ENCODE measurements around the gene HARBI1. TPM values are rescaled to one million over a fixed set of nuclear protein-coding genes. Genes with fewer than 3 reads are reported as not detected.

The HARBI1 gene
- total RNA-seq, 1 experiment from 2014 or later: 6.3 TPM

DNA sequence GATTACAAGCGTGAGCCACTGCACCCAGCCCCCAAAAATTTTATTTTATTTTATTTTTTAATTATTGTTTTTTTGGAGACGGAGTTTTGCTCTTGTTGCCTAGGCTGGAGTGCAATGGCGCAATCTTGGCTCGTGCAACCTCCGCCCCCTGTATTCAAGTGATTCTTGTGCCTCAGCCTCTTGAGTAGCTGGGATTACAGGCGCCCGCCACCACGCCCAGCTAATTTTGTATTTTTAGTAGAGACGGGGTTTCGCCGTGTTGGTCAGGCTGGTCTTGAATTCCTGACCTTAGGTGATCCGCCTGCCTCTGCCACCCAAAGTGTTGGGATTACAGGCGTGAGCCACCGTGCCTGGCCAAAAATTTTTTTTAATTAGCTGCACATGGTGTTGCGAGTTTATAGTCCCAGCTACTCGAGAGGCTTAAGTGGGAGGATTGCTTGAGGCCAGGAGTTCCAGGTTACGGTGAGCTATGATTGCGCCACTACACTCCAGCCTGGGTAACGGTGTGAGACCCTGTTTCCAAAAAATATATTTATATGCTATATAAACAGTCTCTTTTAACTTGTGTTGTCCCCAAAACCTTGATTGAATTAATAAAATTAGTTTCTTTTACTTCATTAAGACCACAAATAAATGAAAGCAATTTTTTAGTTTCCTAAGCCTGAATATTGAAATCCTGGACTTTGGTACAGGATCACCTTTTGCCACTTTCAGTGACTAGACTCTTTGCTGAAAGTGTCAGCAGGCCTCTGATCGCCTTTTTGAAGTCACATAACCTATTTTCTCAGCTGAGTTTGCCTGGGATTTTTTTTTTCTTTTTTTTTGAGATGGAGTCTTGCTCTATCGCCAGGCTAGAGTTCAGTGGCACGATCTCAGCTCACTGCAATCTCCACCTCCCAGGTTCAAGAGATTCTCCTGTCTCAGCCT, 16.5 kb upstream of the HARBI1 start:
- Histone ChIP-seq H3K27me3 (ENCODE audit: insufficient read depth, low read length) (no peaks in the 10 kb centered on the region), H2BK5ac (ENCODE audit: insufficient read length, low read length) (no peak overlapping the region), H3K9ac (ENCODE audit: extremely low read depth, insufficient read length, low read length) (no peak overlapping the region), H2AK5ac (ENCODE audit: insufficient read length, low read length) (no peak overlapping the region), H2BK12ac (ENCODE audit: insufficient read length, low read depth, low read length) (no peak overlapping the region), H3K23me2 (ENCODE audit: insufficient read length, low read depth, low read length, poor library complexity, severe bottlenecking) (no peaks in the 10 kb centered on the region), H2BK120ac (ENCODE audit: low read depth, low read length, poor library complexity, severe bottlenecking) (no peak overlapping the region), H3K9me3 (ENCODE audit: control insufficient read depth, low read depth, low read length) (no peaks in the 10 kb centered on the region), H4K91ac (ENCODE audit: insufficient read length, low read depth, low read length) (no peak overlapping the region), H4K8ac (replicated peaks; ENCODE audit: insufficient read length, low read depth, low read length) (no peak overlapping the region), H3K79me1 (ENCODE audit: insufficient read depth, low read depth, low read length, poor library complexity, severe bottlenecking) (no peaks in the 10 kb centered on the region), H3K56ac (ENCODE audit: insufficient read length, low read depth, low read length) (no peak overlapping the region), H3K14ac (ENCODE audit: insufficient read depth, low read length) (no peak overlapping the region), H3K23ac (ENCODE audit: insufficient read length, low read depth, low read length) (no peak overlapping the region), H3K4me1 (ENCODE audit: insufficient read depth, low read length) (no peaks in the 10 kb centered on the region), H2BK20ac (ENCODE audit: low read depth, low read length, poor library complexity, severe bottlenecking) (no peak overlapping the region), H3K79me2 (ENCODE audit: insufficient read depth, low read length) (no peaks in the 10 kb centered on the region), H3K4me2 (ENCODE audit: insufficient read depth, insufficient read length, low read length) (no peak overlapping the region), H3K27ac (ENCODE audit: insufficient read length, low read depth, low read length) (no peak overlapping the region), H3K4ac (ENCODE audit: low read depth, low read length) (no peak overlapping the region), H3K18ac (ENCODE audit: insufficient read length, low read depth, low read length) (no peak overlapping the region), H2AFZ (ENCODE audit: low read length) (no peak overlapping the region), H3T11ph (ENCODE audit: low read length) (no peak overlapping the region), H4K5ac (ENCODE audit: insufficient read length, low read depth, low read length) (no peak overlapping the region), H2BK15ac (ENCODE audit: low read depth, low read length) (no peak overlapping the region), H4K20me1 (ENCODE audit: control insufficient read depth, insufficient read depth, insufficient read length) (no peaks in the 10 kb centered on the region)
- H3K36me3 Mint-ChIP-seq (ENCODE audit: insufficient read depth in 1 of 3, low read depth in 3 of 3): peaks cover 4 to 28% (median 18%) of the 10 kb centered on the region in 3 experiments; a peak in 6 of 7 replicates
- H3K27me3 Mint-ChIP-seq (ENCODE audit: low read depth): no peaks in the 10 kb centered on the region
- H3K9me3 Mint-ChIP-seq: no peaks in the 10 kb centered on the region
- H3K4me3 Mint-ChIP-seq: no peak overlapping the region
- no CpG with 5 or more reads among the region's 22 CpGs for WGBS (ENCODE audit: extremely low coverage, insufficient read length, low lambda C conversion rate)
- no peak for DNase-seq
- no peak overlapping the region for H3K27ac Mint-ChIP-seq
- H3K4me1 Mint-ChIP-seq: no peaks in the 10 kb centered on the region
- TF ChIP-seq CTCF (conservative IDR thresholded peaks at IDR 0.05): no peak
